Mucosa of rectum (tissue), 2 donors: ENCODE data around the gene EVA1C.
"Not testable (repeated sequence)": the region's sequence is repeated elsewhere in the genome, so short reads cannot be mapped to it uniquely, and the experiment has no call there.

Experiments
- H3K27ac ChIP-seq, 2 donors: one replicate each; pipeline ENCODE4 v1.7.0; 2013; ENCODE audit warnings: inconsistent platforms in 2 of 2, low read depth in 2 of 2, low read length in 2 of 2
- H3K27me3 ChIP-seq, 2 donors: one replicate each; pipeline ENCODE4 v1.7.0; 2013; ENCODE audit warnings: low read length in 2 of 2; ENCODE audit not compliant: control insufficient read depth in 2 of 2, insufficient read depth in 2 of 2
- H3K36me3 ChIP-seq, 2 donors: one replicate each; pipeline ENCODE4 v1.7.0; 2013; ENCODE audit warnings: low read length in 2 of 2; ENCODE audit not compliant: control insufficient read depth in 2 of 2, insufficient read depth in 2 of 2
- H3K4me1 ChIP-seq, 2 donors: one replicate each; pipeline ENCODE4 v1.7.0; 2013; ENCODE audit warnings: low read length in 2 of 2, mild to moderate bottlenecking in 1 of 2; ENCODE audit not compliant: control insufficient read depth in 2 of 2, insufficient read depth in 2 of 2
- H3K4me3 ChIP-seq, 2 donors: one replicate each; pipeline ENCODE4 v1.7.0; 2013; ENCODE audit warnings: low read length in 2 of 2
- H3K9ac ChIP-seq, 2 donors: one replicate each; pipeline ENCODE4 v1.7.0; 2013; ENCODE audit warnings: low read length in 2 of 2, low read depth in 1 of 2, mild to moderate bottlenecking in 1 of 2
- H3K9me3 ChIP-seq, 2 donors: one replicate each; pipeline ENCODE4 v1.7.0; 2013; ENCODE audit warnings: low read length in 2 of 2; ENCODE audit not compliant: control insufficient read depth in 2 of 2
- donor health status: healthy.
- donor health status: Normal muscosa, but diverticular disease.

EVA1C gene

DNA sequence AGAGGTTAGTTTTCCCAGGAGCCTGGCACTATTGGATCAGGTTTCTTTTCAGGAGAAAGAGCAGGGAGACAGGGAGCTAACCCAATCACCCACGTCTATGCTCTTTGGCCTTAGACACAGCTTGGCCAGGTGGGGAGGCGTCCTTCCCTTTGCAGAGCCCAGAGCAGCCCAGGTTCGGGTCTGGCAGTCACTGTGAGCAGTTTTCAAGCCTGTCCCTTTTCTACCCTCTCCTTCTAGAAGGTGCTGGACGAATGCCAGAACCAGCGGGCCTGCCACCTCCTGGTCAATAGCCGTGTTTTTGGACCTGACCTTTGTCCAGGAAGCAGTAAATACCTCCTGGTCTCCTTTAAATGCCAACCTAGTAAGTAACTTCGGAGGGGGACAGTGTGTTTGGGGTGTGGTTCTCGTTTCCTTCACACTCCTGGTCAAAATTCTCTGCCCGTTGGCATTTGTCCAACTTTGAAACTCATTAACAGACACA lies 44.9 kb downstream of the EVA1C start:
- Histone ChIP-seq H3K9me3 (no peaks in the 10 kb centered on the region), H3K9ac (no peak overlapping the region), H3K4me3 (peak overlapping the region in 1 of 2 donors; percentile 9), H3K27ac (no peak overlapping the region), H3K27me3 (no peaks in the 10 kb centered on the region), H3K36me3 (peaks cover 4 to 11% of the 10 kb centered on the region in 2 donors), H3K4me1 (peaks cover 4 to 13% of the 10 kb centered on the region in 2 donors)

DNA sequence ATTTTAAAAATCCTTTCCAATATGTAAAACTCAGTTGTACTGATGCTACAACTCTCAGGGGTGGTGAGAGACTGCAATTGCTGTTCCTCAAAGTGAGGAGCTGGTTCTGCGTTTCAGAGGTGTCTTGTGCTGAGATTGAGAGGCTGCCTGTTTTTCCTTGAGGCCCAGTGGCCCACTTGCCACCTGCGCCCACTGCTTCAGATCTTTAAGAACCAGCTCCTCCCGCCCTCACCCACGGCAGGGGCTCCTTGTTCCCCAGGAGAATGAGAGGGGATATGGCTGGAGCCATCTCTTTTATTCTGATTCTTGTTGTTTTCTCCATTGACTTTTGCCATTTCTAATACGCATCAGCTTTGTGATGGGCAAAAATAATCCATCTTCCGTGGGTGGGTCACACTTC lies 45.5 kb downstream of the EVA1C start:
- peaks cover 4 to 11% of the 10 kb centered on the region in 2 donors for H3K36me3 ChIP-seq
- no peaks in the 10 kb centered on the region for H3K27me3 ChIP-seq
- no peak overlapping the region for H3K9ac ChIP-seq
- peak overlapping the region in 1 of 2 donors; percentile 9 for H3K4me3 ChIP-seq
- H3K9me3 ChIP-seq = no peaks in the 10 kb centered on the region
- H3K27ac ChIP-seq = no peak overlapping the region
- peaks cover 4 to 13% of the 10 kb centered on the region in 2 donors for H3K4me1 ChIP-seq

DNA sequence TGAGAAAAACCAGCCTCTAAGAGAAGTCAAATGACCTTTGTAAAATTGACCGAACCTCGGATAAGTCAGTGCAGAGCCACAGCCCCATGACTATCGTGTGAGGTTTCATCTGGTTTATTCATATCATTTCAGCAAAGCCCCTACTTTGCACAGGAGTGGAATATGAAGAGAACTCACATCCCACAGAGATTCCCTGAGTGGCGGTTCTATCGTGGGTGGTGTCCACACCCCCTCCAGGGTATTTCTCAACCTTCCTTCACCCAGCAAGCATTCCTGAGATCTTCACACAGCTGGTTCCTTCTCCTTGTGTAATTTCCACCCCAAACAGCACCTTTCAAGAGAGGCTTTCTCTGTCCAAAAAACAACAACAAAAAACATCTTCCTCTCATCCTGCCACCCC lies 47.5 kb downstream of the EVA1C start:
- no peak overlapping the region for H3K4me3 ChIP-seq
- no peaks in the 10 kb centered on the region for H3K9me3 ChIP-seq
- H3K27me3 ChIP-seq = no peaks in the 10 kb centered on the region
- peaks cover 4 to 13% of the 10 kb centered on the region in 2 donors for H3K4me1 ChIP-seq
- peaks cover 4 to 11% of the 10 kb centered on the region in 2 donors for H3K36me3 ChIP-seq
- no peak overlapping the region for H3K9ac ChIP-seq
- no peak overlapping the region for H3K27ac ChIP-seq

DNA sequence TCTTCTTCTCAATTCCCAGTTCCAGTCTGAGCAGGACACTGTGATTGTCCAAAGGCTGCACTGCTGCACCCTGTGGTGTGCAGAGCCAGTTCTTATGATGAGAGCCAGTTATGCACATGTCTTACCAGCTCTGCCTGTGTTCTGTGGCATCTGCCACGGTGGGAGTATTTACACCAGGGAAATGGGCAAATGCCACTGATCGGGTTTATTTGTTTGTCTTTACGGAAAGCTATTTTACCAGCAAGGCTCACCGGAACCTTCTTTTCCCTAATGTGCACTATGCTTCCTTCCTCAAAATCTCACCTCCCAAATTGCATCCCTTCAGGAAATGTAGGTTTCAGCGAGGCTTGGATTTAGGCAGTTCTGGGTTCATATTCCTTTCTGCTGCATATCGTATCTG lies 49.0 kb downstream of the EVA1C start:
- H3K36me3 ChIP-seq = peaks cover 4 to 11% of the 10 kb centered on the region in 2 donors
- no peak overlapping the region for H3K4me3 ChIP-seq
- peaks cover 4 to 13% of the 10 kb centered on the region in 2 donors for H3K4me1 ChIP-seq
- no peaks in the 10 kb centered on the region for H3K9me3 ChIP-seq
- no peaks in the 10 kb centered on the region for H3K27me3 ChIP-seq
- no peak overlapping the region for H3K9ac ChIP-seq
- H3K27ac ChIP-seq = no peak overlapping the region

DNA sequence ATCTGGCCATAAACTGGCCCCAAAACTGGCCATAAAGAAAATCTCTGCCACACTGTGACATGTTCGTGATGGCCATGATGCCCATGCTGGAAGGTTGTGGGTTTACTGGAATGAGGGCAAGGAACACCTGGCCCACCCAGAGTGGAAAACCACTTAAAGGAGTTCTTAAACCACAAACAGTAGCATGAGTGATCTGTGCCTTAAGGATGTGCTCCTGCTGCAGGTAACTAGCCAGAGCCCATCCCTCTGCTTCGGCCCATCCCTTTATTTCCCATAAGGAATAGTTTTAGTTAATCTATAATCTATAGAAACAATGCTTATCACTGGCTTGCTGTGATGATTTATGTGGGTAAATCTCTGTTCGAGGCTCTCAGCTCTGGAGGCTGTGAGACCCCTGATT lies 50.1 kb downstream of the EVA1C start:
- peaks cover 4 to 11% of the 10 kb centered on the region in 2 donors for H3K36me3 ChIP-seq
- not testable (repeated sequence) for H3K9me3 ChIP-seq, H3K27ac ChIP-seq, H3K9ac ChIP-seq, H3K4me1 ChIP-seq, H3K27me3 ChIP-seq, H3K4me3 ChIP-seq

DNA sequence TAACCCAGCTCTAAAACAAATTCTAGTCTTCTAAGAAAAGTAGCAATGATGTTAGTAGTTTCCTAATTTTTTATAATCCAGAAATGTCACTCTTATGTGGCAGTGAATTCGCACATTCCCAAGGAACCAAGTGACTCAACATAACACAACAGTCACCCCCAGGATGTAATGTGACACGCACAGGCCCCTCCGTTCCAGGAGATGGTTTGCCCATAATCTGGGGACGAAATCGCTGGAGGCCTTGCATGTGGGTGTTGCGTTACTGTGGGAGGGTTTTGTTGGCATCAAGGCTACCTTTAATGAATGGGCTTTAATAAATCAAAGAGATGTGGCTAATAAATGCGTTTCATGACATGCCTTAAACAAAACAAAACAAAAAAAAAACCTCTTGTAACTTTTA lies 50.9 kb downstream of the EVA1C start:
- Histone ChIP-seq H3K27me3 (no peaks in the 10 kb centered on the region), H3K36me3 (peaks cover 4 to 11% of the 10 kb centered on the region in 2 donors)

DNA sequence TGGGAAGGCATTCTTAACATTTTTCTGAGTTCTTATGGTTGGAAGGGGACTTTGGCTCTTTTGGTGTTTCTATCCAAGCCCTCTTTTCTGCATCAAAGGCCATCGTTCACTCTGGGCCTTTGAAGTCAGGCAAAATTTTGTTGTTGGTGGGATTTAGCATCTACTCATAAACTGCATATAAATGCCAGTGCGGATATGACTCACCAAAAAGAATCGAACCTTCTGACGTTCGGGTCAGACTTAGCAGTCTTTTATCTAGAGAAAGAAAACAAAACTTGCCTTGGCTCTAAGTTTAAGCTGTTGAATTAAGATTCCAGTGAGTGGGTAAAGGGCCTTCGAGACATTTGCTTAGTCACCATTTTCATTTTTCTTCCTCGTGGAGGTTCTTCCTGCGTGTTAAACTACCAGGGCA lies 51.4 kb downstream of the EVA1C start:
- Histone ChIP-seq H3K9me3 (no peaks in the 10 kb centered on the region), H3K27ac (no peak overlapping the region), H3K9ac (no peak overlapping the region), H3K27me3 (no peaks in the 10 kb centered on the region), H3K4me3 (no peak overlapping the region), H3K36me3 (peaks cover 6 to 15% of the 10 kb centered on the region in 2 donors), H3K4me1 (no peaks in the 10 kb centered on the region)

More for the DNA sequence above, 50.9 kb downstream of the EVA1C start:
- Histone ChIP-seq H3K4me3 (no peak overlapping the region), H3K9ac (no peak overlapping the region), H3K4me1 (no peaks in the 10 kb centered on the region), H3K9me3 (no peaks in the 10 kb centered on the region), H3K27ac (no peak overlapping the region)

DNA sequence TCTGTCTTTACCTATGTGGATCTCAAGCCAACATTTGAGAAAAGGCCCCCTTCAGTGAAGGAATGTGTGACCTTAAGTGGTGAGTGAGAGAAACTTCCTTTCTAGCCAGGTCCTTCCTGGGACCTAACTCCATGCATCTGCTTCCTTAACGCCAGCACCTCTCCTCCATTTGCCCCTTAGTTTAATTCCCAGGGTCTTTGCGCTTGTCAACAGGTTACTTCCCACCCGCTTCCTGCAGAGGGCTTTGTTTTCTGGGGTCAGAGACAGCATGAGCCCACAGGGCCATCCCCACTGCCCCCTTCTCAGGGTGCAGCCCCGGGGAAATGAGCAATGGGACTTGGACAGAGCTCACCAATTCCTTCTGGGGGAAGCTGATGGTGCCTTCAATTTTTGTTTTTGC lies 54.8 kb downstream of the EVA1C start:
- Histone ChIP-seq H3K36me3 (peaks cover 11 to 13% of the 10 kb centered on the region in 2 donors), H3K4me3 (no peak overlapping the region), H3K4me1 (no peaks in the 10 kb centered on the region), H3K27me3 (no peaks in the 10 kb centered on the region), H3K9me3 (no peaks in the 10 kb centered on the region), H3K27ac (no peak overlapping the region), H3K9ac (no peak overlapping the region)

DNA sequence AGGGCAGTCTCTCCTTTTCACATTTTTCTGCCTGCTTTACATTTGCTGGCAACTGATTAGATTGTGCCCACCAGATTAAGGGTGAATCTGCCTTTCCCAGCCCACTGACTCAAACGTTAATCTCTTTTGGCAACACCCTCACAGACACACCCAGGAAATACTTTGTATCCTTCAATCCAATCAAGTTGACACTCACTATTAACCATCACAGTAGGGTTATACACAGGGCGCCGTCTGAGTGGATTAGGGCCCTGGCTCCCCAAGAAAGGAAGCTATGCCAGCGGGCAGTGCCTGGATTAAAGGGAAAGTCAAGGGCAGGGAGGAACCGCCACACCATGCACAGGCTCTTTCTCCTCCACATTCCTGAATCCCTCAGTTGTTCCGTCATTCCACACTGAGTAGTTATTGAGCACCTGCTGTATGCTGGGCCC lies 56.2 kb downstream of the EVA1C start:
- H3K27ac ChIP-seq = no peak overlapping the region

DNA sequence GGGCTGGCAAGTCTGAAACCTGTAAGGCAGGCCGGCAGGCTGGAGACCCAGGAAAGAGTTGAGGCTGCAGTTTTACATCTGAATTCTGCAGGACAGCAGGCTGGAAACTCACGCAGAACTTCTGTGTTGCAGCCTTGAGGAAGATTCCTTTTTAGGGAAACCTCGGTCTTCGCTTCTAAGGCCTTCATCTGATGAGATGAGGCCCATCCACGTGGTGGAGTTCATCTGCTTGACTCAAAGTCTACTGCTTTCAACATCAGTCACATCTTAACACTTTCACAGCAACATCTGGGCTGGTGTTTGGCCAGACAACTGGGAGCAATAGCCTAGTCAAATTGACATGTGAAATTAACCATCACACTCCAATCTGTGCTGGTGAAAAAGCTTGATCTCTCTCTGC lies 57.1 kb downstream of the EVA1C start:
- Histone ChIP-seq H3K27me3 (no peaks in the 10 kb centered on the region), H3K4me1 (no peaks in the 10 kb centered on the region), H3K4me3 (no peak overlapping the region), H3K9ac (no peak overlapping the region), H3K36me3 (peaks cover 13 to 18% of the 10 kb centered on the region in 2 donors), H3K27ac (no peak overlapping the region), H3K9me3 (no peaks in the 10 kb centered on the region)

More for the DNA sequence above, 56.2 kb downstream of the EVA1C start:
- H3K9ac ChIP-seq = no peak overlapping the region
- no peaks in the 10 kb centered on the region for H3K27me3 ChIP-seq
- peaks cover 13 to 18% of the 10 kb centered on the region in 2 donors for H3K36me3 ChIP-seq
- H3K4me1 ChIP-seq = no peaks in the 10 kb centered on the region
- H3K4me3 ChIP-seq = no peak overlapping the region
- no peaks in the 10 kb centered on the region for H3K9me3 ChIP-seq

DNA sequence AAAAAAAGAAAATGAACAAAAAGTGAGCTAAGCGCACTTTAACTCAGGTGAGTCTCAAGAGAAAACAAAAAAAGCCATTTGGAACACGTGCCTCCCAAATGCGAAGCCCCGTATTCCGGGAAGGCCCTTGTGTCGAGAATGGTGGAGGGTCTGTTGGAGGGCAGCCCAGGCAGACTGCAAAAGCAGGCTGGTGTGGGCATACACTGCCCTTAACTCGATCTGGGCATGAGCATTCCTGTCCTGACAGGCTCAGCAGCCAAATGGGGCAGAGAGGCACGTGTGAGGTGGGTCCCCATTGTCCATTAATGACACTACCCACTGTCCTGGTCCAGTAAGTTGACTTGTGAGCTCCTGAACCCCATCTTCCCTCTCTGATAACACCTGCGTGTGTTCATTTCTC lies 57.7 kb downstream of the EVA1C start:
- Histone ChIP-seq H3K4me3 (no peak overlapping the region), H3K27me3 (no peaks in the 10 kb centered on the region), H3K27ac (no peak overlapping the region), H3K36me3 (peaks cover 13 to 18% of the 10 kb centered on the region in 2 donors), H3K9ac (no peak overlapping the region), H3K9me3 (no peaks in the 10 kb centered on the region), H3K4me1 (peaks cover 0 to 1% of the 10 kb centered on the region in 2 donors)
